ENCODE measurements around the gene BTBD6.

- TF ChIP-seq CTCF (conservative IDR thresholded peaks at IDR 0.05 in 1 of 2, IDR thresholded peaks at IDR 0.05 in 1 of 2; ENCODE audit: low read depth in 1 of 2, low read length in 2 of 2) = no peak
- no peak for TF ChIP-seq EZH2 (IDR thresholded peaks at IDR 0.05; ENCODE audit: low read length, missing control alignments)
Measured at GRCh38 chr14:105212541-105213300, 35.6 kb upstream of the BTBD6 start.
